Astrocyte (in vitro differentiated cells and primary cell): ENCODE measurements around the gene SLC9A9. TPM values are rescaled to one million over a fixed set of nuclear protein-coding genes. Genes with fewer than 3 reads are reported as not detected.

Source experiments
- DNase-seq: peaks from one replicate; pipeline ENCODE4 v3.0.0-alpha.2; 2010; ENCODE audit warnings: low read depth
- FAIRE-seq: peaks from 2 replicates; lab custom pipeline; 2011; peaks lifted over from hg19 to GRCh38; lab: Jason Lieb, UNC
- H2AFZ ChIP-seq: 2 replicates; pipeline ENCODE4 v1.6.0; 2012; ENCODE audit warnings: low read depth, low read length, inconsistent platforms
- H3K27ac ChIP-seq: 2 replicates; pipeline ENCODE4 v1.5.1; 2011; ENCODE audit warnings: low read depth, low read length, inconsistent platforms
- H3K27me3 ChIP-seq: 2 replicates; pipeline ENCODE4 v1.6.0; 2011; ENCODE audit warnings: low read length, inconsistent platforms; ENCODE audit not compliant: insufficient read depth
- H3K36me3 ChIP-seq: 2 replicates; pipeline ENCODE4 v1.5.1; 2011; ENCODE audit warnings: low read length, inconsistent platforms; ENCODE audit not compliant: insufficient read depth
- H3K4me1 ChIP-seq: 2 replicates; pipeline ENCODE4 v1.5.1; 2011; ENCODE audit warnings: low read length, inconsistent platforms; ENCODE audit not compliant: insufficient read depth
- H3K4me2 ChIP-seq: 2 replicates; pipeline ENCODE4 v1.6.0; 2012; ENCODE audit warnings: low read length, inconsistent platforms
- H3K4me3 ChIP-seq: 2 replicates; pipeline ENCODE4 v1.5.1; 2011; ENCODE audit warnings: low read depth, mild to moderate bottlenecking, low read length, inconsistent platforms; ENCODE audit not compliant: insufficient read depth
- H3K79me2 ChIP-seq: 2 replicates; pipeline ENCODE4 v1.6.0; 2012; ENCODE audit warnings: mild to moderate bottlenecking, low read length, inconsistent platforms; ENCODE audit not compliant: insufficient read depth
- H3K9ac ChIP-seq: 2 replicates; pipeline ENCODE4 v1.6.0; 2012; ENCODE audit warnings: mild to moderate bottlenecking, low read length, inconsistent platforms
- H3K9me3 ChIP-seq: 2 replicates; pipeline ENCODE4 v1.5.1; 2012; ENCODE audit warnings: low read depth, mild to moderate bottlenecking, low read length, inconsistent platforms; ENCODE audit not compliant: insufficient read depth
- H4K20me1 ChIP-seq: 2 replicates; pipeline ENCODE4 v1.6.0; 2012; ENCODE audit warnings: low read length, inconsistent platforms; ENCODE audit not compliant: insufficient read depth
- H3K27ac Mint-ChIP-seq: one replicate; pipeline ENCODE4 v1.8.0; 2021; ENCODE audit warnings: mild to moderate bottlenecking, mixed read lengths; ENCODE audit not compliant: unreplicated experiment
- H3K27me3 Mint-ChIP-seq: one replicate; pipeline ENCODE4 v1.8.0; 2021; ENCODE audit warnings: low read depth, mixed read lengths; ENCODE audit not compliant: unreplicated experiment
- H3K36me3 Mint-ChIP-seq: one replicate; pipeline ENCODE4 v1.8.0; 2021; ENCODE audit warnings: low read depth, mixed read lengths; ENCODE audit not compliant: unreplicated experiment
- H3K4me1 Mint-ChIP-seq: one replicate; pipeline ENCODE4 v1.8.0; 2021; ENCODE audit warnings: low read depth, mixed read lengths; ENCODE audit not compliant: unreplicated experiment
- H3K4me3 Mint-ChIP-seq: one replicate; pipeline ENCODE4 v1.8.0; 2021; ENCODE audit warnings: mild to moderate bottlenecking, moderate library complexity, mixed read lengths; ENCODE audit not compliant: unreplicated experiment
- H3K9me3 Mint-ChIP-seq: one replicate; pipeline ENCODE4 v1.8.0; 2021; ENCODE audit warnings: mild to moderate bottlenecking, mixed read lengths; ENCODE audit not compliant: unreplicated experiment
- EZH2 ChIP-seq: IDR thresholded peaks from 2 replicates; pipeline ENCODE4 v1.6.1; 2012; ENCODE audit warnings: mild to moderate bottlenecking, low read length, inconsistent platforms; ENCODE audit not compliant: insufficient read depth
- total RNA-seq: library from RNA; stranded (reverse); gene quantifications from 2 replicates; pipeline ENCODE4 v1.2.1, GENCODE V29; 2021
- TF ChIP-seq, protein P1 (sequence below): IDR thresholded peaks from 2 replicates; pipeline ENCODE4 v1.5.1; 2011; ENCODE audit warnings: low read depth, mild to moderate bottlenecking, inconsistent platforms, low read length, moderate library complexity; ENCODE audit not compliant: insufficient read depth

Gene SLC9A9
- total RNA-seq, 1 donor from 2014 or later = 1.5 TPM

DNA sequence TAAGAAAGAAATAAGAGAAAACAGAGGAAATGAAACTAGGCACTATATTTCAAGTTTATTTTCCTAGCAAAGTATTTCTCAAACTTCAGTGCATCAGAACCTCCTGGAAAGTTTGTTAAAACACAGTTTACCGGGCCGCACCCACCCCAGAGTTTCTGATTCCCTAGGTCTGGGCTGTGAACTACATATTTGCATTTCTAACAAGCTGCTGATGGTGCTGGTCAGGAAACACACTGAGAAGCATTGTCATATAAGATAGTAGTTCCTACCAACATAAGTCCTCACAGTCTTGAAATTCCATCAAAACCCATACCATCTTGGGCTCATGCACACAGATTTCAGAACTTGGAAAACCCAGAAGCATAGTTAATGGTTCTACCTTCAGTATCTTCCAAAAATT lies 8.3 kb downstream of the SLC9A9 start:
- no peaks in the 10 kb centered on the region for H4K20me1 ChIP-seq
- peaks cover 3% of the 10 kb centered on the region for H3K27me3 Mint-ChIP-seq
- no peaks in the 10 kb centered on the region for H3K27me3 ChIP-seq
- no peak for TF ChIP-seq EZH2
- TF ChIP-seq, protein P1, sequence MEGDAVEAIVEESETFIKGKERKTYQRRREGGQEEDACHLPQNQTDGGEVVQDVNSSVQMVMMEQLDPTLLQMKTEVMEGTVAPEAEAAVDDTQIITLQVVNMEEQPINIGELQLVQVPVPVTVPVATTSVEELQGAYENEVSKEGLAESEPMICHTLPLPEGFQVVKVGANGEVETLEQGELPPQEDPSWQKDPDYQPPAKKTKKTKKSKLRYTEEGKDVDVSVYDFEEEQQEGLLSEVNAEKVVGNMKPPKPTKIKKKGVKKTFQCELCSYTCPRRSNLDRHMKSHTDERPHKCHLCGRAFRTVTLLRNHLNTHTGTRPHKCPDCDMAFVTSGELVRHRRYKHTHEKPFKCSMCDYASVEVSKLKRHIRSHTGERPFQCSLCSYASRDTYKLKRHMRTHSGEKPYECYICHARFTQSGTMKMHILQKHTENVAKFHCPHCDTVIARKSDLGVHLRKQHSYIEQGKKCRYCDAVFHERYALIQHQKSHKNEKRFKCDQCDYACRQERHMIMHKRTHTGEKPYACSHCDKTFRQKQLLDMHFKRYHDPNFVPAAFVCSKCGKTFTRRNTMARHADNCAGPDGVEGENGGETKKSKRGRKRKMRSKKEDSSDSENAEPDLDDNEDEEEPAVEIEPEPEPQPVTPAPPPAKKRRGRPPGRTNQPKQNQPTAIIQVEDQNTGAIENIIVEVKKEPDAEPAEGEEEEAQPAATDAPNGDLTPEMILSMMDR = no peak
- no peak for FAIRE-seq
- H3K4me1 ChIP-seq = no peaks in the 10 kb centered on the region
- H3K4me2 ChIP-seq = no peak overlapping the region
- H3K4me1 Mint-ChIP-seq = no peaks in the 10 kb centered on the region
- no peaks in the 10 kb centered on the region for H3K36me3 ChIP-seq
- DNase-seq = no peak
- no peak overlapping the region for H3K27ac Mint-ChIP-seq
- H3K9me3 ChIP-seq = no peaks in the 10 kb centered on the region
- H3K9ac ChIP-seq = no peak overlapping the region
- no peak overlapping the region for H3K4me3 ChIP-seq
- peak overlapping the region; percentile 6 for H3K4me3 Mint-ChIP-seq
- H3K9me3 Mint-ChIP-seq = peaks cover 2% of the 10 kb centered on the region
- no peak overlapping the region for H2AFZ ChIP-seq
- no peaks in the 10 kb centered on the region for H3K79me2 ChIP-seq
- no peak overlapping the region for H3K27ac ChIP-seq
- H3K36me3 Mint-ChIP-seq = no peaks in the 10 kb centered on the region

DNA sequence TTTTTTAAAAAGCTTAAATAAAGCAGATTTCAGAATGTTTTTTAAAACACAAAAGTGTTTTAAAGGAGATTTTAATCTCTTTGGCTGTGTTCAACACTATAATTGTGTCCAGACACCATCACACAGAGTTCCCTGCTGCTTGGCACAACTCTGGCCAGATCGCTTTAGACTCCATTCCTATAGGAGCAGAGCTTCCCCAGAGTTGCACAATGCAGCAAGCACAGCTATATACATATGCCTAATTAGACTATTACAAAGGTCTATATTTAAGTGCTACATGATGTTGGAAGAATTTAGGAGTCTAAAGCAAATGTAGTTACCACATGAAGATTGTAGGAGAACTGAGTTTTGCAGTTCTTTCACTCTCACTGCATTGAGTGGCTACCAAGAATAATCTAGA lies 11.2 kb downstream of the SLC9A9 start:
- Histone ChIP-seq H3K4me2 (no peak overlapping the region), H4K20me1 (no peaks in the 10 kb centered on the region), H3K27ac (no peak overlapping the region), H3K4me3 (no peak overlapping the region), H3K79me2 (no peaks in the 10 kb centered on the region), H3K9me3 (no peaks in the 10 kb centered on the region), H3K27me3 (no peaks in the 10 kb centered on the region), H3K4me1 (no peaks in the 10 kb centered on the region), H3K9ac (no peak overlapping the region), H3K36me3 (no peaks in the 10 kb centered on the region), H2AFZ (no peak overlapping the region)
- DNase-seq (no peak), FAIRE-seq (no peak)
- Mint-ChIP-seq H3K27me3 (peaks cover 3% of the 10 kb centered on the region), H3K4me1 (no peaks in the 10 kb centered on the region), H3K27ac (no peak overlapping the region), H3K36me3 (no peaks in the 10 kb centered on the region), H3K9me3 (peaks cover 2% of the 10 kb centered on the region), H3K4me3 (no peak overlapping the region)
- TF ChIP-seq EZH2 = no peak
- TF ChIP-seq, protein P1 = no peak

DNA sequence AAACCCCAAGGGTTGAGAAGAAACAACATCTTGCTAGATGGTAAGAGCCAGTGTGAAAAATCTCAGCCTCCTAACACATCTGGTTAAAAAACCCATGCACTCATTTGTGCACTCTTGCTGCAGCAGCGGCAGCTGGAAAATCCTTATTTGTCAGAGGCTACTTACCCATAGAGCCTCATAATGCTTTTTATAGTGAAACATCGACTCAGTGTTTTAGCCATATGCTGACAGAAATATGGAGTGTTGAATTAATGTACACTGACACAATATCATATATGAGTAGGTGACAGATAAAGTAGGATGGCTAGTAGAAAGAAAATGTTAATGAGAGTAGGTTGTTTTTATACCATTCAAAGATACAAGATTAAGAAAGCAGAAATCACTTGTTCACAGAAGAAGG lies 13.0 kb downstream of the SLC9A9 start:
- Histone ChIP-seq H3K79me2 (no peaks in the 10 kb centered on the region), H2AFZ (no peak overlapping the region), H3K9me3 (no peaks in the 10 kb centered on the region), H3K27me3 (no peaks in the 10 kb centered on the region), H3K36me3 (no peaks in the 10 kb centered on the region), H3K4me2 (no peak overlapping the region), H4K20me1 (no peaks in the 10 kb centered on the region), H3K27ac (no peak overlapping the region), H3K4me3 (no peak overlapping the region), H3K4me1 (peaks cover 6% of the 10 kb centered on the region), H3K9ac (no peak overlapping the region)
- FAIRE-seq (no peak), DNase-seq (no peak)
- no peaks in the 10 kb centered on the region for H3K36me3 Mint-ChIP-seq
- TF ChIP-seq EZH2 = no peak
- TF ChIP-seq, protein P1 = no peak
- peaks cover 3% of the 10 kb centered on the region for H3K27me3 Mint-ChIP-seq
- peaks cover 2% of the 10 kb centered on the region for H3K9me3 Mint-ChIP-seq
- no peak overlapping the region for H3K4me3 Mint-ChIP-seq
- no peak overlapping the region for H3K27ac Mint-ChIP-seq
- H3K4me1 Mint-ChIP-seq = peaks cover 8% of the 10 kb centered on the region
